Astrocyte (in vitro differentiated cells and primary cell): Measurements from ENCODE around the gene TAGLN3.

Source experiments
- EZH2 ChIP-seq: IDR thresholded peaks from 2 replicates; pipeline ENCODE4 v1.6.1; 2012; ENCODE audit warnings: mild to moderate bottlenecking, low read length, inconsistent platforms; ENCODE audit not compliant: insufficient read depth
- TF ChIP-seq, protein P1 (sequence below): IDR thresholded peaks from 2 replicates; pipeline ENCODE4 v1.5.1; 2011; ENCODE audit warnings: low read depth, mild to moderate bottlenecking, inconsistent platforms, low read length, moderate library complexity; ENCODE audit not compliant: insufficient read depth

DNA sequence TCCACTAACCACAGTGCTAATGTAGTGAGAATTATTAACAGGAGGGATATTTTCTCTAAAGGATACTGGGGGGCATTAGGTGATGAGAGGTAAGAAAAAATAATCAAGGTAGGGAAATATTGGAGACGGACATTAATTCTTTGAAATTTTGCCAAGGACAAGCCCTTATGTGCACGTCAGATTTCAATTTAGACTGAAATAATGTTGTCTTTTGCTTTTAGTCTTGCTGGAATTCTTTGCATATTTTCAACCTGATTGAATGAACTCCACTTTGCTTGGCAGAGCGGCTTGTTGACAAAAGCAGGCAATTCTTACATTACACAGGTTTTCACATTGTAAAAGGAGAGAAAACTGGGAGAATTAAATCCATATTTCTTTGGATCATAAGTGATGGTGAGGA, 62.4 kb downstream of the TAGLN3 start:
- TF ChIP-seq, protein P1, sequence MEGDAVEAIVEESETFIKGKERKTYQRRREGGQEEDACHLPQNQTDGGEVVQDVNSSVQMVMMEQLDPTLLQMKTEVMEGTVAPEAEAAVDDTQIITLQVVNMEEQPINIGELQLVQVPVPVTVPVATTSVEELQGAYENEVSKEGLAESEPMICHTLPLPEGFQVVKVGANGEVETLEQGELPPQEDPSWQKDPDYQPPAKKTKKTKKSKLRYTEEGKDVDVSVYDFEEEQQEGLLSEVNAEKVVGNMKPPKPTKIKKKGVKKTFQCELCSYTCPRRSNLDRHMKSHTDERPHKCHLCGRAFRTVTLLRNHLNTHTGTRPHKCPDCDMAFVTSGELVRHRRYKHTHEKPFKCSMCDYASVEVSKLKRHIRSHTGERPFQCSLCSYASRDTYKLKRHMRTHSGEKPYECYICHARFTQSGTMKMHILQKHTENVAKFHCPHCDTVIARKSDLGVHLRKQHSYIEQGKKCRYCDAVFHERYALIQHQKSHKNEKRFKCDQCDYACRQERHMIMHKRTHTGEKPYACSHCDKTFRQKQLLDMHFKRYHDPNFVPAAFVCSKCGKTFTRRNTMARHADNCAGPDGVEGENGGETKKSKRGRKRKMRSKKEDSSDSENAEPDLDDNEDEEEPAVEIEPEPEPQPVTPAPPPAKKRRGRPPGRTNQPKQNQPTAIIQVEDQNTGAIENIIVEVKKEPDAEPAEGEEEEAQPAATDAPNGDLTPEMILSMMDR: no peak
- TF ChIP-seq EZH2: no peak
